GM23338 (cell line): ENCODE data around the gene ARL5A. TPM values are rescaled to one million over a fixed set of nuclear protein-coding genes. Genes with fewer than 3 reads are reported as not detected.

ENCODE experiments used
- ATAC-seq: fragments of 200-7000 bp; cut with Tn5 transposase; 3 replicates; pipeline ENCODE4 v1.9.1; 2020
- DNase-seq: peaks from one replicate; pipeline ENCODE4 v3.0.0-alpha.2; 2015; ENCODE audit warnings: low spot score
- H2AFZ ChIP-seq: fragments of 200-600 bp; sonication (generic); 2 replicates; pipeline ENCODE4 v1.8.0; 2016; ENCODE audit warnings: antibody characterized with exemption, mild to moderate bottlenecking, moderate library complexity
- H3F3A ChIP-seq: fragments of 200-600 bp; sonication (generic); replicated peaks from 2 replicates; pipeline ENCODE4 v1.8.0; 2017; ENCODE audit warnings: antibody characterized with exemption, mixed run types, low read depth
- H3K27ac ChIP-seq: fragments of 200-600 bp; sonication (generic); 2 replicates; pipeline ENCODE4 v1.6.1; 2016; ENCODE audit warnings: low read depth
- H3K27me3 ChIP-seq: fragments of 200-600 bp; sonication (generic); 2 replicates; pipeline ENCODE4 v1.8.0; 2016; ENCODE audit warnings: mild to moderate bottlenecking, mixed run types, moderate library complexity; ENCODE audit not compliant: insufficient read depth
- H3K36me3 ChIP-seq: fragments of 200-600 bp; sonication (generic); 2 replicates; pipeline ENCODE4 v1.8.0; 2016; ENCODE audit warnings: mild to moderate bottlenecking; ENCODE audit not compliant: insufficient read depth
- H3K4me1 ChIP-seq: fragments of 200-600 bp; sonication (generic); 2 replicates; pipeline ENCODE4 v1.8.0; 2016; ENCODE audit warnings: mild to moderate bottlenecking, moderate library complexity; ENCODE audit not compliant: insufficient read depth
- H3K4me2 ChIP-seq: fragments of 200-600 bp; sonication (generic); 2 replicates; pipeline ENCODE4 v1.7.1; 2017; ENCODE audit warnings: mixed run types
- H3K4me3 ChIP-seq: fragments of 200-600 bp; sonication (generic); 2 replicates; pipeline ENCODE4 v1.6.1; 2016; ENCODE audit warnings: mixed run types
- H3K79me2 ChIP-seq: fragments of 200-600 bp; sonication (generic); replicated peaks from 2 replicates; pipeline ENCODE4 v1.8.0; 2017; ENCODE audit warnings: mild to moderate bottlenecking; ENCODE audit not compliant: insufficient read depth
- H3K9me2 ChIP-seq: fragments of 200-600 bp; sonication (generic); 2 replicates; pipeline ENCODE4 v1.8.0; 2017; ENCODE audit not compliant: insufficient read depth
- H4K20me1 ChIP-seq: fragments of 200-600 bp; sonication (generic); replicated peaks from 2 replicates; pipeline ENCODE4 v1.8.0; 2017; ENCODE audit warnings: mild to moderate bottlenecking; ENCODE audit not compliant: insufficient read depth
- H3K27ac Mint-ChIP-seq: 2 replicates; pipeline ENCODE4 v1.8.0; 2020; ENCODE audit warnings: inconsistent platforms, mild to moderate bottlenecking, moderate library complexity, mixed read lengths
- H3K27me3 Mint-ChIP-seq: 3 replicates; pipeline ENCODE4 v1.8.0; 2022; ENCODE audit warnings: low read depth, mild to moderate bottlenecking, moderate library complexity, mixed read lengths, inconsistent platforms; ENCODE audit not compliant: insufficient read depth, poor library complexity
- H3K36me3 Mint-ChIP-seq: 3 replicates; pipeline ENCODE4 v1.8.0; 2021; ENCODE audit warnings: low read depth, mild to moderate bottlenecking, inconsistent platforms, moderate library complexity, mixed read lengths
- H3K4me1 Mint-ChIP-seq: 3 replicates; pipeline ENCODE4 v1.8.0; 2020; ENCODE audit warnings: mild to moderate bottlenecking, inconsistent platforms, mixed read lengths
- H3K4me3 Mint-ChIP-seq: 3 replicates; pipeline ENCODE4 v1.8.0; 2021; ENCODE audit warnings: moderate library complexity, mild to moderate bottlenecking, inconsistent platforms, mixed read lengths
- H3K9me3 Mint-ChIP-seq: 3 replicates; pipeline ENCODE4 v1.8.0; 2020; ENCODE audit warnings: moderate library complexity, mild to moderate bottlenecking, inconsistent platforms, mixed read lengths
- CREB1 ChIP-seq: fragments of 250-450 bp; sonication (Bioruptor Pico); IDR thresholded peaks from 2 replicates; pipeline ENCODE4 v1.5.0; 2020; ENCODE audit warnings: low read depth, mild to moderate bottlenecking, moderate library complexity
- ETS1 ChIP-seq: IDR thresholded peaks from 2 replicates; pipeline ENCODE4 v1.6.1; 2016; ENCODE audit warnings: antibody characterized with exemption
- EZH2 ChIP-seq: fragments of 200-600 bp; sonication (generic); IDR thresholded peaks from one replicate; pipeline ENCODE4 v1.8.0; 2017; ENCODE audit warnings: antibody characterized with exemption, mild to moderate bottlenecking, low read depth; ENCODE audit not compliant: unreplicated experiment
- EZH2phosphoT487 ChIP-seq: fragments of 200-600 bp; sonication (generic); IDR thresholded peaks from one replicate; pipeline ENCODE4 v1.8.1; 2018; ENCODE audit warnings: antibody characterized with exemption; ENCODE audit not compliant: unreplicated experiment
- JUNB ChIP-seq: IDR thresholded peaks from one replicate; pipeline ENCODE4 v1.6.1; 2016; ENCODE audit warnings: antibody characterized with exemption; ENCODE audit not compliant: unreplicated experiment
- NANOG ChIP-seq: IDR thresholded peaks from 2 replicates; pipeline ENCODE4 v1.6.1; 2016; ENCODE audit warnings: antibody characterized with exemption, borderline replicate concordance
- POLR2AphosphoS5 ChIP-seq: IDR thresholded peaks from 2 replicates; pipeline ENCODE4 v1.6.1; 2016; ENCODE audit warnings: antibody characterized with exemption, low read depth
- REST ChIP-seq: IDR thresholded peaks from one replicate; pipeline ENCODE4 v1.6.1; 2018; ENCODE audit warnings: antibody characterized with exemption; ENCODE audit not compliant: unreplicated experiment
- STAT1 ChIP-seq: IDR thresholded peaks from one replicate; pipeline ENCODE4 v1.6.1; 2016; ENCODE audit warnings: antibody characterized with exemption; ENCODE audit not compliant: unreplicated experiment
- ZNF331 ChIP-seq: fragments of 250-450 bp; sonication (Bioruptor Pico); IDR thresholded peaks from 2 replicates; pipeline ENCODE4 v1.5.0; 2020; ENCODE audit warnings: low read depth, mild to moderate bottlenecking, moderate library complexity
- ZNF462 ChIP-seq: fragments of 250-450 bp; sonication (Bioruptor Pico); IDR thresholded peaks from 2 replicates; pipeline ENCODE4 v1.5.0; 2020; ENCODE audit warnings: mild to moderate bottlenecking, moderate library complexity
- polyA plus RNA-seq: library from polyadenylated mRNA; unstranded; fragments of >200 nt; fragmentation: Nextera tagmentation; extraction: Ambion mirVana; gene quantifications from 2 replicates; pipeline ENCODE4 v1.2.1, GENCODE V29; 2016
- total RNA-seq: library from RNA; depleted of rRNA; stranded (reverse); fragments of >200 nt; shearing (Covaris generic); gene quantifications from 2 replicates; pipeline ENCODE4 v1.2.3, GENCODE V29; 2014

Gene ARL5A
- total and polyA plus RNA-seq, 2 experiments from 2014 or later = 26.8 to 104 TPM

GRCh38 chr2:151817929-151818328 lies 10.3 kb downstream of the ARL5A start:
- H3K27me3 Mint-ChIP-seq = no peaks in the 10 kb centered on the region
- no peak for ATAC-seq
- H3K27me3 ChIP-seq = no peaks in the 10 kb centered on the region
- no peak overlapping the region for H3K27ac Mint-ChIP-seq
- H3K9me3 Mint-ChIP-seq = no peaks in the 10 kb centered on the region
- H3K4me3 ChIP-seq = no peak overlapping the region
- H3K36me3 ChIP-seq = peaks cover 5% of the 10 kb centered on the region; the same call in 1 of the 2 replicates
- H3K4me3 Mint-ChIP-seq = no peak overlapping the region
- peaks cover 7% of the 10 kb centered on the region for H3K4me1 ChIP-seq
- peaks cover 80% of the 10 kb centered on the region for H3K79me2 ChIP-seq
- no peak overlapping the region for H3K4me2 ChIP-seq
- TF ChIP-seq NANOG (no peak), ZNF462 (CRISPR knock-in tag) (no peak), JUNB (no peak), EZH2phosphoT487 (no peak), CREB1 (CRISPR knock-in tag) (no peak), POLR2AphosphoS5 (no peak)
- H3K9me2 ChIP-seq = no peaks in the 10 kb centered on the region; the same call in 1 of the 2 replicates
- H2AFZ ChIP-seq = no peak overlapping the region
- DNase-seq = no peak
- peaks cover 13% of the 10 kb centered on the region for H3K4me1 Mint-ChIP-seq
- peaks cover 20% of the 10 kb centered on the region; the same call in 2 of the 3 replicates for H3K36me3 Mint-ChIP-seq
- peaks cover 11% of the 10 kb centered on the region for H4K20me1 ChIP-seq
- H3K27ac ChIP-seq = no peak overlapping the region
- H3F3A ChIP-seq = no peaks in the 10 kb centered on the region

GRCh38 chr2:151816843-151817242 lies 11.4 kb downstream of the ARL5A start:
- Histone ChIP-seq H3K4me2 (no peak overlapping the region), H3K79me2 (peaks cover 69% of the 10 kb centered on the region), H2AFZ (no peak overlapping the region), H3F3A (no peaks in the 10 kb centered on the region), H3K9me2 (no peaks in the 10 kb centered on the region; the same call in 1 of the 2 replicates), H3K36me3 (peaks cover 12% of the 10 kb centered on the region; the same call in 1 of the 2 replicates), H3K27me3 (no peaks in the 10 kb centered on the region), H3K27ac (no peak overlapping the region), H4K20me1 (peaks cover 4% of the 10 kb centered on the region; the same call in 1 of the 2 replicates), H3K4me3 (no peak overlapping the region), H3K4me1 (no peaks in the 10 kb centered on the region)
- Mint-ChIP-seq H3K9me3 (no peaks in the 10 kb centered on the region), H3K4me1 (peaks cover 5% of the 10 kb centered on the region; the same call in 2 of the 3 replicates), H3K36me3 (peaks cover 28% of the 10 kb centered on the region; the same call in 2 of the 3 replicates), H3K27ac (no peak overlapping the region), H3K27me3 (no peaks in the 10 kb centered on the region), H3K4me3 (no peak overlapping the region)
- ATAC-seq (no peak), DNase-seq (no peak)
- no peak for TF ChIP-seq JUNB
- no peak for TF ChIP-seq REST
- TF ChIP-seq POLR2AphosphoS5 = no peak
- TF ChIP-seq EZH2phosphoT487 = no peak
- TF ChIP-seq EZH2 = no peak
- no peak for TF ChIP-seq STAT1
- no peak for TF ChIP-seq ETS1
- no peak for TF ChIP-seq ZNF331
